Measurements from ENCODE around the gene NCAPD3.
"Not testable (repeated sequence)": the region's sequence is repeated elsewhere in the genome, so short reads cannot be mapped to it uniquely, and the experiment has no call there.

NCAPD3 gene, protein sequence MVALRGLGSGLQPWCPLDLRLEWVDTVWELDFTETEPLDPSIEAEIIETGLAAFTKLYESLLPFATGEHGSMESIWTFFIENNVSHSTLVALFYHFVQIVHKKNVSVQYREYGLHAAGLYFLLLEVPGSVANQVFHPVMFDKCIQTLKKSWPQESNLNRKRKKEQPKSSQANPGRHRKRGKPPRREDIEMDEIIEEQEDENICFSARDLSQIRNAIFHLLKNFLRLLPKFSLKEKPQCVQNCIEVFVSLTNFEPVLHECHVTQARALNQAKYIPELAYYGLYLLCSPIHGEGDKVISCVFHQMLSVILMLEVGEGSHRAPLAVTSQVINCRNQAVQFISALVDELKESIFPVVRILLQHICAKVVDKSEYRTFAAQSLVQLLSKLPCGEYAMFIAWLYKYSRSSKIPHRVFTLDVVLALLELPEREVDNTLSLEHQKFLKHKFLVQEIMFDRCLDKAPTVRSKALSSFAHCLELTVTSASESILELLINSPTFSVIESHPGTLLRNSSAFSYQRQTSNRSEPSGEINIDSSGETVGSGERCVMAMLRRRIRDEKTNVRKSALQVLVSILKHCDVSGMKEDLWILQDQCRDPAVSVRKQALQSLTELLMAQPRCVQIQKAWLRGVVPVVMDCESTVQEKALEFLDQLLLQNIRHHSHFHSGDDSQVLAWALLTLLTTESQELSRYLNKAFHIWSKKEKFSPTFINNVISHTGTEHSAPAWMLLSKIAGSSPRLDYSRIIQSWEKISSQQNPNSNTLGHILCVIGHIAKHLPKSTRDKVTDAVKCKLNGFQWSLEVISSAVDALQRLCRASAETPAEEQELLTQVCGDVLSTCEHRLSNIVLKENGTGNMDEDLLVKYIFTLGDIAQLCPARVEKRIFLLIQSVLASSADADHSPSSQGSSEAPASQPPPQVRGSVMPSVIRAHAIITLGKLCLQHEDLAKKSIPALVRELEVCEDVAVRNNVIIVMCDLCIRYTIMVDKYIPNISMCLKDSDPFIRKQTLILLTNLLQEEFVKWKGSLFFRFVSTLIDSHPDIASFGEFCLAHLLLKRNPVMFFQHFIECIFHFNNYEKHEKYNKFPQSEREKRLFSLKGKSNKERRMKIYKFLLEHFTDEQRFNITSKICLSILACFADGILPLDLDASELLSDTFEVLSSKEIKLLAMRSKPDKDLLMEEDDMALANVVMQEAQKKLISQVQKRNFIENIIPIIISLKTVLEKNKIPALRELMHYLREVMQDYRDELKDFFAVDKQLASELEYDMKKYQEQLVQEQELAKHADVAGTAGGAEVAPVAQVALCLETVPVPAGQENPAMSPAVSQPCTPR (N-terminal part only)

DNA sequence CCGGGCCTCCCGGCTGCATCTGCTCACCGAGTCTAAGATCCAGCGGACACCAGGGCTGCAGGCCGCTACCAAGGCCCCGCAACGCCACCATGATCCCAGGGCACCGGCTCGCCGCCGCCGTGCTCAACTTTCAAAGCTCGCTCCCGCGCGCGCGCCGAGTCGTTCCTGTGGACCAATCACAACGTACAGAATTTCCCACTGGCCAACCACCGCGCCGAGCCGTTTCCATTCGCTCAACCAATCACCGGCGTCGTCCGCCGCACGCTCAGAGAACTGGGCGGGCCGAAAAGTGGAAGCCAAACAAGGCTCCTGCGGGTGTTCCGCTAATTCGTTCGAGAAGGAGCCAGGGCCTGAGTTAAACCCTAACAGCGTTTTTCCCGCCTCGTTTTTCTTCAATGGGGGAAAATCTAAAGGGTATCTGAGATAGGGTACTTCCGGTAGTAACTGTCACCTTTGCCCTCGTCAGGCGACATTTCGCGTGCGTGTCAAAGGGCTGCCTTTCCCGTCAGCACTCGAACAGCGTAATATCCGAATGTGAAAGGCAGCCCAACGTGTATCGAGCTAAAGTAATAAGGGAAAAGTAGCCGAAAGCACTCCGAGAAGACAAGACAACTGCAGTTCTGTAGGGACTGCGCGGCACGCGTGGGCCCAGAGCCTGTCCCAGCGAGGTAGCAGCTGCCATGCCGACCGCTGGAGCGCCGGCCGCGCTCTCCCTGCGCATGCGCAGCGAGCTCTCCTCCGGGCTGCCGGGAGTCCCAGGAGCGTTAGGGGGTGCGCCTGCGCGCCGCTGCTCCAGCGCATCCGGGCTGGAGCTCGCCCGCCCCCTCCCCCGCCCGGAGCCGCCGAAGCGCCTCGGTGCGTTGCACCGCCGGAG, at the start of gene NCAPD3, which contains the start of gene VPS26B:
Gene NCAPD3, minus strand, starts transcription at position 132 of the 874 bp plus-strand sequence. Its CDS starts 41 bp downstream, at position 91.
Gene VPS26B, plus strand, starts transcription at position 836 of the 874 bp plus-strand sequence. CDS start 452 bp downstream, outside the sequence.
- DNase-seq: peak; percentile 61 to 98 (median 93)

DNA sequence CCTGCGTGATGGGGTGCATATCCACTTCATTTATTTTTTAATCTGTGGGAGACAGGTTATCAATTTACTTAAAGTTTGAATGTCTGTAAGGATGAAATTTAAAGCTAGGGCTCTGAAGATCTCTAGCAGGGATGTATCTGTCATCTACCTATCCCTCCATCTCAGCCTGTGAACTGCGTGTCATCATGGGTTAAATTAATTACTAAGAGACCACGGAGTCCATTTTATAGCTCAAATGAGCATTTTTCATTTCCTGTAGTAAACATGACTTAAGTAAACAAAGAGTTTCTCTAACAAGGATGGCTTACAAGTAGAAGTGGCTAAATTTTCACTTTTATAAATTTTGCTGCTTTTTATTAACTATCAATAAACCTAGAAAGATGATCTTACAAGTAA, 49.5 kb upstream of the NCAPD3 start:
- DNase-seq: no peak

DNA sequence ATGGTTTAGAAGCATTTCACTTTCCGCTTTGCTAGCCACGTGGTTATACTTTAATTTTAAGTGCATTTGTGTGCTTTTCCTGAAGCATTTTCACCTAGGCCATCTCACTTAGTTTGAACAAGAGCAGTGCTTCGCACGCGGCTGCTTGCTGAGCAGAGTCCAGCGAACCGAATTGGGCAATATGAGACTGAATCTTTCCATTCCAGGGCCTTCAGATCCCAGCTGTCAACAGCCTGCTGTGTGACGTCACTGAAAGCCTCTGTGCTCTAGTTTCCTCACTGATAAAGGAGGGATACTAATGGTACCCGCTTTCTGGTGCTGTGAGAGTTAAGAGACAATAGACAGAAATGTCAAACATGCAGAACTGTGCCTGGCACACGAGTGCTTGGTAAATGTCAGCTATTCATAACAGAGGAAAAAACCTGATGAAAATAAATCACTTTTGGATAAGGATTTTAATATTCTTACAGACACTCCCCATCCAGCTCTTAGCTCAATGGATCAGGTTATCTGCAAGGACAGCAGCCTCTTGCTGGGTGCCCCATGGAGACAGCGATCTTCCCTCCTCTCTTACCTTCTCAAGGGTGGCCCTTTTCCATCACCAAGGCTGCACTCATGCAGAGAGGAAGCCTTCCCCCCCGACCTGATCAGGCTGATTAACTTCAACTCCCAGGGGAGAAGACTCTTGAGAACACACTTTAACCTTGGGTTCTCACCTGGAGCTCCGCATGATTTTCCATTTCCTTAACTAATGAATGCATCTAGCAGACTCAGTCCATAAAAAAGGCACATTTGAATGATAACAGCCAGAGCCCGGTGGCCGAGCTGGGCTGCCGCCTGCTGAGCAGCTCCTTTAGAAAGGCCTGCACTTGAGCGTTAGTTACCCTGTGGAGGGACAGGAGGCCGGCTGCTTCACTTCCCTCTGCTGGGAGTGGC, 48.9 kb upstream of the NCAPD3 start:
- DNase-seq: no peak

DNA sequence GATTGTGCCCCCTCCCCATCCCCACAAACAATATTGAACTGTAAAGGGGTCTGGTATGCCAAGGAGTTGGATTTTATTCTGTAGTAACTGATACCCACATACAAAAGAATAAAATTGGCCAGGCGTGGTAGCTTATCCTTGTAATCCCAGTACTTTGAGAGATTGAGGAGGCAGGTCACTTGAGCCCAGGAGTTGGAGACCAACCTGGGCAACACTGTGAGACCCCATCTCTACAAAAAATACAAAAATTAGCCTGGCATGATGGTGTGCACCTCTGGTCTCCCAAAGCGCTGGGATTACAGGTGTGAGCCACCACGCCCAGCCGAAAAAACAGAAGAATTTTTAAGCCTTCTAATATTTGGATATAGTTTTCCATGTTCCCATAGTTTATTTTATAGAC, 48.2 kb upstream of the NCAPD3 start:
- DNase-seq: no peak

DNA sequence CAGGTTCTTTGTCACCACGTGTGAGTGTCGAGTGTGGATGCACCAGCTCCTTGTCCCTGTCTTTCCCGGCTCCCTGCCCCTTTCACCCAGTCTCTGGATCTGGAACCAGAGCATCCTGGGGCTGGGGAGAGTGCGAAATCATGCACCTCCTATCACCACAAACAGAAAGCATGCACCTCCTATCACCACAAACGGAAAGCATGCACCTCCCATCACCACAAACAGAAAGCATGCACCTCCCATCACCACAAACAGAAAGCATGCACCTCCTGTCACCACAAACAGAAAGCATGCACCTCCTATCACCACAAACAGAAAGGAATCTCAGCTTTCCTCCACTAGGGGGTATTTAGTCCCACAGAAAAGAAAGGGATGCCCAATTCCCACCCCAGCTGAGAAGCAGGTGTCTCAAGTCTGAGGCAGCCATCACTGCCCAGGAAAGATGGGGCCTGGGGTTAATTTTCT, 46.5 kb upstream of the NCAPD3 start:
- DNase-seq: no peak

DNA sequence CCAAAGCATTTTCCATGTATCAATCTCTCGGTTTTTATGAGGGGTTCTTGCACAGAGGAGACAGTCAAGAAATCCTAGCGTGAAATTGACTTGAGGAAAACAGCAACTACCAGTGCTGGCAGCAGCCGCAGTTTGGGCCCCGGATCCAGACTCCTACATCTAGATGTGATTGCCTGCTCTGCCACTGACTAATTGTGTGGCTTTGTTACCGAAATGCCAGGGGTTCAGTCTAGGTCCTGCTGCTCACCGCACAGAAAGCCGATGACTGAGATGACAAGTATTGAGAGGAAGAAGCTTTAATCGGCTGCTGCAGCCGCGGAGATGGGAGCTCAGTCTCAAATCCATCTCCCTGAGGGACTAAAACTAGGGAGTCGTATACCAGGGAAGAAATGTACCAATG, 44.2 kb upstream of the NCAPD3 start:
- DNase-seq: no peak

DNA sequence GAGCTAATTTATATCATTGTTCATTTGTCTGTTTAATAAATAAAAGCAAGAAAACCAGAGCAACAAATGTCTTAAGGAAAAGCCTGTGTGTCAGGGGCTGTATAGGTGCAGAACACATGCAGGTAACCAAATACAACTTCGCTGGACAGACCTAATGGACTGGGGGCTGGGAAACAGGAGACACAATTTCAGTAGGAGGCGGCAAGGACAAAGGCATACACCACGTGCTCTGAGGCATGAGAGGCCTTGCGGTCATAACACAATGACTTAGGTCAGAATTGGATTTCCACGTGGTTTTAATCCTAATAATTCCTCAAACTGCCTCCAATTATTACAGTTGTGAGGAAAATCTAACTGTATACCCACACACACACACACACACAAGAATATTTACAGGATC, 43.7 kb upstream of the NCAPD3 start:
- no peak for DNase-seq

DNA sequence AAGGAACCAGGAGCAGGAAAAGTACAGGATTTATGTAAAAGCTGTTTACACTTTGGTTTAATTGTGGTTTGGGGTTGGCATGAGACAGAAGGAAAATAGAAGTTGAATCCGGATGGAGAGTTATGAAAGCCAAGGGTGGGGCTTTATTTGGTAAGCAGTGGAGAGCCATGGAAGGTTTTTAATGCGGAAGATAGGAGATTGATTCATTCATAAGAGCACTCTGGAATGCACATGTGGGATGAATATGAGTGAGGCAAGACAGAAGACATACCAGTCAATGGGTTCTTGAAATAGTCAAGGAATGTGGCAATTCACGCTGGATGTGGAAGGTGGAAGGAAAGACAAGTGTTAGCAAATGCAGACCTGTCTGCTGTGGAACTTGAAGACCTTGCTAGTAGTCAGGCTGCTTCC, 43.1 kb upstream of the NCAPD3 start:
- no peak for DNase-seq

DNA sequence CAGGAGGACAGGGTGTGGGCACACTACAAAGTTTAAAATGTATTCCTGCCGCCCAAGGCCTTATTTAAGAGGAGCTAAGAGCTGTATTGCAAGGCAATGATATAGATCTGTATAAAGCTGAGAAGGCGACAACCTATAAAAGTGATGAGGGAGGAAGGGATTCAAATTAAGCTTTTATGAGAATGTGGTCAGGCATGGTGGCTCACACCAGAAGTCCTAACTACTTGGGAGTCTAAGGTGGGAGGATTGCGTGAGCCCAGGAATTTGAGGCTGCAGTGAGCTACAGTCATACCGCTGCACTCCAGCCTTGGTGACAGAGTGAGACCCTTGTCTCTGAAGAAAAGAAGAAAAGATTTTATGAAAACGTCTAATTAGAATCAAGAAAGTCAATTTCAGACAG, 42.7 kb upstream of the NCAPD3 start:
- DNase-seq: no peak

DNA sequence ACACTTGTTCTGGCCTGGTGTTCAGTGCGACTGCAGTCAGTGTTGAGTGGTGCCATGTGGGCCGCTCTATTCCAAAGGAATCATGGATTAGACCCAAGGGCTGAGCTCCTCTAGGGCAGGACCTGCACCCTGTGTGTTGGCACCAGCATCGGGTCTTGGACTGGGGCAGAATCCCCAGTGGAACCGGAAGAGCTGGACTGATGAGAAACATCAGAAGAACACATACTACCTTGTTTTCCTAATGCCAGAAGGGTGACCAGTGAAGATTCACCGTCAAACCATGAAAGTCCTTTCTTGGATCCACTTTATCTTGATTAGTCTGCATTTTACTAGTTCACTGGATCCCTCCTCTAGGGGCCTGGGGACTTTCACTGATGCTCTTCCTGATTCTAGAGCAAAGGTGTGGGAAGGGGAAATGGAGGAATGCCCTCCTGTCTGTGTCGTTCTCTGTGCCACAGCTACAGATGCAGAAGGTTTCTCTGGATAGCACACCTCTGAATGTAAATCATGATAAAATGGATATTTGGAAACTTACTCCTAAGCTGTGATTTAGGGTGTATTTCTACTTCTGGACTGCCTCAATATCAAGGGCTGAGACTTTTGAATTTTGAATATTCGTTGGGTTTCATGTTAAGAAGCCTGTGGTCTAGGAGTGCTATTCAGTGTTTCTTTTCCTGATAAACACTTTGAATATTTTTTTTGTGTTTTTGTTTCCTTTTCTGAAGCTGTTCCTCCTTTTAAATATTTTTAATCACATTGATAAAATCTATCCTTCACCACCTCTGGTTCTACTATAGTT, 41.4 kb upstream of the NCAPD3 start:
- DNase-seq: no peak

DNA sequence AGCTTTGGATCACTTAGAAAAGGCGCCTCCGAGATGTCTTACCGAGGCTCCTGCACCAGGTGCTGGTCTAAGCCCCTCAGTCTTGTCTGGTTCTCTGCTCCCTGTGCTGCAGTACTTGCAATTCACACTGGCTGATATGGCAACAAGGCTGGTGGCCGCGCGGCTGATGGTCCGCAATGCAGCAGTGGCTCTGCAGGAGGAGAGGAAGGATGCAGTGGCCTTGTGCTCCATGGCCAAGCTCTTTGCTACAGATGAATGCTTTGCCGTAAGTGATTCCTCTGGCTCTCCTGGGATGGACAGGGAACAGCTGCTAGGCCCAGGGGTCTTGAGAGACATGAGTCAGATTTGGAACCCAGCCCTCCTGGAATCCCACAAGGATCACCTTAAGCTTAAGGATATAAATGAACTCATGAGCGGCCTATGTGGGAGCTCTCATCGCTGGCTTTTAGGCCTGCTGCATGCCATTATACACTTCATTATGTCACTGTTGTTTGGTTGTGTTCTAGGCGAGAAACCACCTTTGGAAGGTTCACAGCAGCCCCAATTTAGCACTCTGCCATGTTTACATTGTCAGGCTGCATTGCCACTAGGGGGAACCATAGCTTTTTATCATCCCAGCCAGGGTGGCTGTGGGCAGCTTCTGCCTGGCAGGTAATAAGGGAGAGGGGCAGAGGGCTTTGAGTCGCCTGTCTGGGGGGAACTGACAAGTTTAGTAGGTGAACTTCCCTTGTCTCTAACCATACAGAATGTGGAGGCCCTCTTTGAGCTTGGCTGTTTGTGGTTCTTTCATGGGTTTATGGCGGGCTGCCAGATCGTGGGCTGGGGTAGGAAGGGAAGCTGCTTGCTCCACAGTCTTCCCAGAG, 38.1 kb upstream of the NCAPD3 start:
- no peak for DNase-seq

DNA sequence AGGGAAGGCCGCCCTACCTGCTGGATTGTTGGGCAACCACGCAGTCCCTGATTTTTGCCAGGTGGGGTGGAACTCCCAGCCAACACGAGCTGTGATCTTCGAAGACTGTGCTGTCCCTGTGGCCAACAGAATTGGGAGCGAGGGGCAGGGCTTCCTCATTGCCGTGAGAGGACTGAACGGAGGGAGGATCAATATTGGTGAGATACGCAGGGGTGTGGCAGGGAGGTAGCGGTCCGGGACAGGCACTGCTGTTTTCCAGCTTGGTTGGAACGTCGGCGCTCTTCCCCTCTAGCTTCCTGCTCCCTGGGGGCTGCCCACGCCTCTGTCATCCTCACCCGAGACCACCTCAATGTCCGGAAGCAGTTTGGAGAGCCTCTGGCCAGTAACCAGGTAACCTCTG, 37.2 kb upstream of the NCAPD3 start:
- no peak for DNase-seq

DNA sequence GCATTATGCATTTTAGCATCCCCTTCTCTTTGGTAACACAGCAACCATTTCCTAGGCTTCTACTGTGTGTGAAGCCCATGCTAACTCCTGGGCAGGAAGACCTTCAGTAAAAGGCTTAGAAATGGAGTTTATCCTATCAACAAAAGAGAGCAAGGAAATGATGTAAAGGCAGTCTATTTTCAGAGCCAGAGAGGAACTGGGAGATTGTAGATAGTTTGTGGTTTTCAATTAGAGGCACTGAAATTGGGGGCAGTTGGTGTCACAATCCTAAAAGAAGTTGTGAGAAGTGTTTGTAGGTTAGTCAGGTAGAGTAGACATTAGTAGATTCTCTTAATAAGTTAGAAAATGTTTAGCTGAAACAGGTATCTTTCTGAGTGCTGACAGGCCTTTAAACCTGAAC, 36.7 kb upstream of the NCAPD3 start:
- no peak for DNase-seq

DNA sequence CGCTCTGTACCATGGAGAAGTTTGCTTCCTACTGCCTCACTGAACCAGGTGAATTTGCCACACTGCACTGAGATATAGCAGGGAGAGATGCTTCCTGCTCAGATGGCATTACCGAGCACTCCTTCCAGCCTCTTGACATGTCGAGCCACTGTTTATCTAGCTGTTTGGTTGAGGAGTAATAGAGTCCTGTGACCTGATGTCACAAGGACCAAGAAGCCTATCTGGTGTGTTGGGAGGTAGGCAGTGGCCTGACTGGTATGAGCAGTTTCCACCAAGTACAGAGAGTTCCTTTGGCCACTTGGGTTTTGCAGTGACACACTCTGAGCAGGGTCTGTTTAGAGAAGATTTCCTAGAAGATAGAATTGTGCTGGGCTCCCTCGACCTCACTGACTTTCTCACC, 34.8 kb upstream of the NCAPD3 start:
- DNase-seq: no peak

DNA sequence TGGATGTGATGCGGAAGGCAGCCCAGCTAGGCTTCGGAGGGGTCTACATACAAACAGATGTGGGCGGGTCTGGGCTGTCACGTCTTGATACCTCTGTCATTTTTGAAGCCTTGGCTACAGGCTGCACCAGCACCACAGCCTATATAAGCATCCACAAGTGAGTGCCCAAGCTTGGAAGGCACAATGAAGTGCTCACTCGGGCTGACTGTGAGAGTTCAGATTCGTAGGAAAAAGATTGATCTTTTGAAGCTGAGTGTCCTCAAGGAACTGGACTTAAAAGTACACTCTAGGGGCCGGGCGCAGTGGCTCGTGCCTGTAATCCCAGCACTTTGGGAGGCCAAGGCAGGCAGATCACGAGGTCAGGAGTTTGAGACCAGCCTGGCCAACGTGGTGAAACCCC, 33.3 kb upstream of the NCAPD3 start:
- DNase-seq: no peak

DNA sequence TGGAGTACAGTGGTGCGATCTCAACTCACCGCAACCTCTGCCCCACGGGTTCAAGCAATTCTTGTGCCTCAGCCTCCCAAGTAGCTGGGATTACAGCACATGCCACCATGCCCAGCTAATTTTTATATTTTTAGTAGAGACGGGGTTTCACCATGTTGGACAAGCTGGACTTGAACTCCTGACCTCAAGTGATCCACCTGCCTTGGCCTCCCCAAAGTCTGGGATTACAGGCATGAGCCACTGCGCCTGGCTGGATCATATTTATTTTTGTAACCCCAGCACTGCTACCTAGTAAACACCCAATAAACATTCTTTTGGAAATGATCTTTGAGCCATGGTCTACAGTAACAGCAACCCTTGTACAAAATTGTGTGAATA, 31.4 kb upstream of the NCAPD3 start:
- not testable (repeated sequence) for DNase-seq
